H1 (cell line): ENCODE data around the gene FABP6. TPM values are rescaled to one million over a fixed set of nuclear protein-coding genes. Genes with fewer than 3 reads are reported as not detected.

Experiments used
- NRF1 ChIP-seq: IDR thresholded peaks from 2 replicates; pipeline ENCODE4 v1.6.1; 2011; ENCODE audit warnings: mild to moderate bottlenecking, low read depth, low read length, improper control_type of control experiment
- polyA plus RNA-seq, 7 experiments: library from polyadenylated mRNA; depleted of rRNA in 3 of 7; stranded (reverse) in 5 of 7; unstranded in 2 of 7; fragments of >200 nt in 5 of 7; fragments of 200-250 nt in 2 of 7; gene quantifications; 1 replicate in 5 of 7; 2 replicates in 1 of 7; 4 replicates in 1 of 7; pipeline versions ENCODE4 v1.2.1 to v1.2.3, GENCODE V29; 2011 to 2013; ENCODE audit warnings: missing spikeins in 2 of 7, mixed read lengths in 2 of 7
- total RNA-seq: library from RNA; stranded (reverse); fragmentation: NEBNext Ultra II Directional; extraction: Animal tissue kit (Norgen Biotek cat#: 25700); gene quantifications from 2 replicates; pipeline ENCODE4 v1.2.1, GENCODE V29; 2021

Gene FABP6
- total and polyA plus RNA-seq, 2 of the 8 experiments (the other 6 are each of a cell fraction or from before 2014, with no cell fraction given) = 4.8 to 6.1 TPM

DNA sequence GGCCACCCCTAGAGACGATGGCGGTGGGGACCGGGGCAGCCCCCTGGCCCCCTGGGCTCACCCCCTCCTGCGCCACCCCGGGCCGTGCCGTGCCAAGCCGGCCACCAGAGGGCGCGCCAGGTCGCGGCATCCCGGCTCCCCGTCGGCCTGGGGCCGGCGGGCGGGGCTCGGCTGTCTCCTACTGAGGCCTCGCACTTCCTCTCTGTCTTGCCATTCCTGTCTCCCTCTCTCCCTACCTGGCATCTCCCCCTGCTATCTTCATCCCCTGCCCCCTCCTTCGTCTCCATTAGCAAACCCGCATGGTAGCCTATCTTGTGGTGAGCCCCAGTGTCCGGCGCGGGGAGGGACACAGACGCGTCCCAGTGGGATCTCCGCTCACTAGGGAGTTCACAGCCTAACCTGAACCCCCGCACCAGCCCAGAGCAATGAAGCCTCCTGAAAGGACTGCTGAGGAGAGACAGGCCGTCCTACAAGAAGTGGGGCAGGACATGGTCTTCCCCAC, 29.8 kb upstream of the FABP6 start (continued):
- TF ChIP-seq NRF1 = no peak
